ENCODE results near the gene PABPN1L. TPM values are rescaled to one million over a fixed set of nuclear protein-coding genes. Genes with fewer than 3 reads are reported as not detected.
"Not testable (repeated sequence)": the region's sequence is repeated elsewhere in the genome, so short reads cannot be mapped to it uniquely, and the experiment has no call there.

Gene PABPN1L
- total and polyA plus RNA-seq, 5 donors = not detected

GRCh38 chr16:88831838-88832237, 34.6 kb downstream of the PABPN1L start:
- ATAC-seq (peak in 1 of 2 donors; percentile 6), DNase-seq (no peak)
- no peak overlapping the region for H3K4me3 ChIP-seq (ENCODE audit: low read length)
- WGBS = 82% methylated on average over 13 of the region's 13 CpGs
- H3K9me3 ChIP-seq (ENCODE audit: control insufficient read depth, low read length) = no peaks in the 10 kb centered on the region
- H3K27ac ChIP-seq (ENCODE audit: low read length) = no peak overlapping the region
- no peaks in the 10 kb centered on the region for H3K27me3 ChIP-seq (ENCODE audit: control insufficient read depth, insufficient read depth)
- no peaks in the 10 kb centered on the region for H3K4me1 ChIP-seq (ENCODE audit: control insufficient read depth, insufficient read depth, low read length)
- intact Hi-C loops (cut with DNase I) = no loop called here

- no peaks in the 10 kb centered on the region for H3K27me3 ChIP-seq (ENCODE audit: control insufficient read depth, insufficient read depth)
- no peak overlapping the region for H3K4me3 ChIP-seq (ENCODE audit: low read length)
- ATAC-seq = no peak
- intact Hi-C loops (cut with DNase I) = no loop called here
- no peak for DNase-seq
- 92% methylated on average over 14 of the region's 14 CpGs for WGBS
- H3K4me1 ChIP-seq (ENCODE audit: control insufficient read depth, insufficient read depth, low read length) = no peaks in the 10 kb centered on the region
- H3K9me3 ChIP-seq (ENCODE audit: control insufficient read depth, low read length) = no peaks in the 10 kb centered on the region
- H3K27ac ChIP-seq (ENCODE audit: low read length) = no peak overlapping the region
Measured at GRCh38 chr16:88830783-88831182, 35.7 kb downstream of the PABPN1L start.

- no peak overlapping the region for H3K4me3 ChIP-seq (ENCODE audit: low read length)
- H3K9me3 ChIP-seq (ENCODE audit: control insufficient read depth, low read length) = no peaks in the 10 kb centered on the region
- peak; percentile 72 to 82 (median 79) for DNase-seq
- no peaks in the 10 kb centered on the region for H3K4me1 ChIP-seq (ENCODE audit: control insufficient read depth, insufficient read depth, low read length)
- 55% methylated on average over 11 of the region's 11 CpGs for WGBS
- intact Hi-C loops (cut with DNase I) = no loop called here
- no peak overlapping the region for H3K27ac ChIP-seq (ENCODE audit: low read length)
- no peaks in the 10 kb centered on the region for H3K27me3 ChIP-seq (ENCODE audit: control insufficient read depth, insufficient read depth)
- peak; percentile 64 to 65 for ATAC-seq
Measured at GRCh38 chr16:88830258-88830657, 36.2 kb downstream of the PABPN1L start.

- Histone ChIP-seq H3K27me3 (ENCODE audit: control insufficient read depth, insufficient read depth) (no peaks in the 10 kb centered on the region), H3K27ac (ENCODE audit: low read length) (no peak overlapping the region), H3K4me1 (ENCODE audit: control insufficient read depth, insufficient read depth, low read length) (no peaks in the 10 kb centered on the region), H3K4me3 (ENCODE audit: low read length) (no peak overlapping the region), H3K9me3 (ENCODE audit: control insufficient read depth, low read length) (no peaks in the 10 kb centered on the region)
- no peak for DNase-seq
- 89% methylated on average over 24 of the region's 24 CpGs for WGBS
- intact Hi-C loops (cut with DNase I) = no loop called here
- ATAC-seq = no peak
Measured at GRCh38 chr16:88828711-88829110, 37.7 kb downstream of the PABPN1L start.

GRCh38 chr16:88827727-88828126, 38.7 kb downstream of the PABPN1L start:
- Histone ChIP-seq H3K27ac (ENCODE audit: low read length) (no peak overlapping the region), H3K4me3 (ENCODE audit: low read length) (no peak overlapping the region), H3K9me3 (ENCODE audit: control insufficient read depth, low read length) (no peaks in the 10 kb centered on the region), H3K4me1 (ENCODE audit: control insufficient read depth, insufficient read depth, low read length) (no peaks in the 10 kb centered on the region), H3K27me3 (ENCODE audit: control insufficient read depth, insufficient read depth) (no peaks in the 10 kb centered on the region)
- ATAC-seq (no peak), DNase-seq (no peak)
- 92% methylated on average over 21 of the region's 21 CpGs for WGBS
- intact Hi-C loops (cut with DNase I) = no loop called here

- no peaks in the 10 kb centered on the region for H3K9me3 ChIP-seq (ENCODE audit: control insufficient read depth, low read length)
- no peak for ATAC-seq
- DNase-seq = no peak
- no peak overlapping the region for H3K27ac ChIP-seq (ENCODE audit: low read length)
- H3K4me3 ChIP-seq (ENCODE audit: low read length) = no peak overlapping the region
- intact Hi-C loops (cut with DNase I) = no loop called here
- no peaks in the 10 kb centered on the region for H3K4me1 ChIP-seq (ENCODE audit: control insufficient read depth, insufficient read depth, low read length)
- H3K27me3 ChIP-seq (ENCODE audit: control insufficient read depth, insufficient read depth) = no peaks in the 10 kb centered on the region
- 95% methylated on average over 26 of the region's 26 CpGs for WGBS
Measured at GRCh38 chr16:88826070-88826840, 40.2 kb downstream of the PABPN1L start.

- H3K9me3 ChIP-seq (ENCODE audit: control insufficient read depth, low read length) = no peaks in the 10 kb centered on the region
- intact Hi-C loops (cut with DNase I) = no loop called here
- ATAC-seq (no peak), DNase-seq (no peak)
- no peak overlapping the region for H3K27ac ChIP-seq (ENCODE audit: low read length)
- WGBS = 97% methylated on average over 12 of the region's 12 CpGs
- H3K4me3 ChIP-seq (ENCODE audit: low read length) = no peak overlapping the region
- H3K27me3 ChIP-seq (ENCODE audit: control insufficient read depth, insufficient read depth) = no peaks in the 10 kb centered on the region
- H3K4me1 ChIP-seq (ENCODE audit: control insufficient read depth, insufficient read depth, low read length) = no peaks in the 10 kb centered on the region
Measured at GRCh38 chr16:88825146-88825545, 41.3 kb downstream of the PABPN1L start.

GRCh38 chr16:88824256-88825077, 42.0 kb downstream of the PABPN1L start:
- H3K27me3 ChIP-seq (ENCODE audit: control insufficient read depth, insufficient read depth) = no peaks in the 10 kb centered on the region
- H3K27ac ChIP-seq (ENCODE audit: low read length) = no peak overlapping the region
- no peaks in the 10 kb centered on the region for H3K4me1 ChIP-seq (ENCODE audit: control insufficient read depth, insufficient read depth, low read length)
- no peak for DNase-seq
- whole genome bisulfite sequencing = 88% methylated on average over 33 of the region's 33 CpGs
- no peak overlapping the region for H3K4me3 ChIP-seq (ENCODE audit: low read length)
- no peak for ATAC-seq
- H3K9me3 ChIP-seq (ENCODE audit: control insufficient read depth, low read length) = no peaks in the 10 kb centered on the region
- intact Hi-C loops (cut with DNase I) = no loop called here

- H3K27ac ChIP-seq (ENCODE audit: low read length); DNase-seq; ATAC-seq; H3K9me3 ChIP-seq (ENCODE audit: control insufficient read depth, low read length); intact Hi-C loops (cut with DNase I); H3K4me1 ChIP-seq (ENCODE audit: control insufficient read depth, insufficient read depth, low read length); H3K4me3 ChIP-seq (ENCODE audit: low read length); H3K27me3 ChIP-seq (ENCODE audit: control insufficient read depth, insufficient read depth): not testable (repeated sequence)
- WGBS = 98% methylated on average over 30 of the region's 31 CpGs
Measured at GRCh38 chr16:88823646-88824045, 42.8 kb downstream of the PABPN1L start.

- no peaks in the 10 kb centered on the region for H3K27me3 ChIP-seq (ENCODE audit: control insufficient read depth, insufficient read depth)
- no peak overlapping the region for H3K4me3 ChIP-seq (ENCODE audit: low read length)
- ATAC-seq (no peak), DNase-seq (no peak)
- intact Hi-C loops (cut with DNase I) = no loop called here
- no peaks in the 10 kb centered on the region for H3K9me3 ChIP-seq (ENCODE audit: control insufficient read depth, low read length)
- no peaks in the 10 kb centered on the region for H3K4me1 ChIP-seq (ENCODE audit: control insufficient read depth, insufficient read depth, low read length)
- WGBS = 93% methylated on average over 24 of the region's 24 CpGs
- H3K27ac ChIP-seq (ENCODE audit: low read length) = no peak overlapping the region
Measured at GRCh38 chr16:88822281-88823040, 44.0 kb downstream of the PABPN1L start.

Measured in right cardiac atrium (tissue), 5 donors.